HG03108 (cell line): ENCODE data around the gene INSYN2A.

ENCODE experiments used
- ATAC-seq: cut with Tn5 transposase; IDR thresholded peaks from one replicate; pipeline ENCODE4 v1.9.1; 2021; ENCODE audit warnings: moderate library complexity; ENCODE audit not compliant: unreplicated experiment

INSYN2A gene

GRCh38 chr10:127154831-127155620 lies 41.4 kb downstream of the INSYN2A start:
- no peak for ATAC-seq

- no peak for ATAC-seq
Observed at GRCh38 chr10:127153181-127153580, 43.2 kb downstream of the INSYN2A start.

DNA sequence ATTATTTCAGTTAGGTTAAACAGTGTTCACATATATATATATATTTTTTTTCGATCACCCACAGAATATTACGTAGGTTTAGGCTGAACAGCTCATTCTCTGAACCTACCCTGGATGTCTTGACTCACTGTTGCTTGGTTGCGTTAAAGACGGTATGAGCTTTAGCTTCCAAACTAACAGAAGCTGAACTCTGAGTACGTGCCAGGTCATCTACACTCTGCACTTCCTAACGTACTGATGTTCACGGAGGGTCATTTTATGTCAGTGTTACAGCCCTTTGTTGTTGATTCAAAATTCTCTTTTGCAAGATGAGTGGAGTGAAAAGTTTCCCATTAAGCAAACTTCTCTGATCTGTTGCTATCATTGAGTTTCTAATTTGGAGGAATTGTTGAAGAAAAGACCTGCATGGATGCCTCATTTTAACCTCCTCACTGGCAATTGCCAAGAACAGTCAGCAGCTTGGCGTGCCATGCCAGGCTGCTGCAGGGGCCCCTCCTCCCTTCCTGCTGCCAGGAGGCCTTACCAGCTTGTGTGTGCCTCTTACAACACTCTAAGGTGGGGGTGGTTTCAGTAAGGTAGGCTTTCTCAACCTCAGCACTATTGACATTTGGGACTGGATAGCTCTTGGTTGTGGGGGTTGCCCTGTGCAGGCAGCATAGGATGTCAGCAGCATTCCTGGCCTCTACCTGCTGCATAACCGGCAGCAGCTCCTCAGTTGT lies 44.3 kb downstream of the INSYN2A start:
- no peak for ATAC-seq

GRCh38 chr10:127151541-127151940 lies 44.9 kb downstream of the INSYN2A start:
- no peak for ATAC-seq

- no peak for ATAC-seq
Observed at GRCh38 chr10:127150136-127150535, 46.3 kb downstream of the INSYN2A start.

DNA sequence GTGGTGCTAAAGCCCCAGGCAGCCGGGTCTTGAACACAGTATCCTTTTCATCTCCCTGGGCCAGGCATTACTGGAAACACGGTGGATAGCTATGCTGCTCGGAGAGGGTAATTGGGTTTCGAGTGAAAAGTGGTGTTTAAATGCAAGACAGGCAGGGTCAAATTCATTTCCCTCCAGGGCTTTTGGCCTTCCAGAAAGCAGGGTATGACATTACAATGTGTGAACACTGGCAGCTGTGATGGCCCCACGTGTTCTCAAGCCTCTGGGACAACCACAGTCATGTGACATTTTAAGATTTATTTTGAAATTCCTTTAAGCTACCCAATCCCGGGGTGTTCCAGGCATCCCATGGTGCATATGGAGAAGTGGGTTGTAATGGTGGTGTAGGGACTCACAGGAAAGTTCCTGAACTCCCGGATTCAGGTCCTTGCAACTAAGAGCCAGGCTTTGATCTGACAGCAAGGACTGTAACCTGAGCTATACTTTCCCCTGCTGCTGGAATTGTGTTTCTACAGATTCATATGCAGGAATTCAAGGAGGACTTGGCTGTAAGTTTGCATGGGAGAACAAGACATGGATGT lies 46.8 kb downstream of the INSYN2A start:
- no peak for ATAC-seq

GRCh38 chr10:127148933-127149220 lies 47.5 kb downstream of the INSYN2A start:
- ATAC-seq: no peak

- ATAC-seq: no peak
Observed at GRCh38 chr10:127148066-127148932, 48.1 kb downstream of the INSYN2A start.

DNA sequence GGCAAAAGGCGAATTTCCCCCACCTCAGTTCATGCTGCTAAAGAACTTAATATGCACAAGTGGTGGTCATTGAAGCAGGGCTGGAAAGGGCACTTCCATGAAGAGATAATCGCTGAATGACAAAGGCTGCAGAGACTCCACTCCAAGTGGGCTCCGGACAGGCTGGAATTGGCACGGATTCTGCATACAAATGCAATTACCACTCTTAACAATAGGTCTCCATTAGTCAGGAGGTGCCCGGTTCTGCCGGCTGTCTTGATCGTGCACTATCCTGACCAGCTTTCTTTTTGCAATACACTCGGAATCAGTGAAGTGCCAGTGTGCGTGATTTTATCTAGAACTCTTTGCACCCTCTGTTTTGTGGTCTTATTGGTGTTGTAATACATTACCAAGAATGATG lies 49.7 kb downstream of the INSYN2A start:
- ATAC-seq: no peak
